ENCODE data around the gene PRKCH.
A peak's percentile ranks its signal among the peaks of the same experiment; 100 is the strongest.

The PRKCH gene

GRCh38 chr14:61503167-61503801 lies 181.9 kb downstream of the PRKCH start:
- peak; percentile 69 for DNase-seq
- TF ChIP-seq CTCF (IDR thresholded peaks at IDR 0.05; ENCODE audit: borderline replicate concordance, extremely low read depth, low read length, poor library complexity, severe bottlenecking) (no peak), EZH2 (IDR thresholded peaks at IDR 0.05; ENCODE audit: borderline replicate concordance, low read depth, low read length, severe bottlenecking) (no peak)
- Histone ChIP-seq H3K9me3 (ENCODE audit: insufficient read depth, low read length, severe bottlenecking) (no peaks in the 10 kb centered on the region), H3K36me3 (ENCODE audit: insufficient read depth, low read length) (peaks cover 37% of the 10 kb centered on the region), H3K4me1 (ENCODE audit: insufficient read depth, low read length) (peaks cover 70% of the 10 kb centered on the region), H3K4me2 (ENCODE audit: insufficient read depth, low read length) (peak overlapping the region; percentile 54), H3K27me3 (ENCODE audit: insufficient read depth, low read length, poor library complexity) (no peaks in the 10 kb centered on the region), H3K4me3 (ENCODE audit: low read depth in 1 of 2, low read length in 2 of 2) (peak overlapping the region in 1 of 2 experiments; percentile 26; a peak in 2 of 4 replicates), H3K27ac (ENCODE audit: low read length) (peak overlapping the region; percentile 99), H2AFZ (ENCODE audit: low read depth, low read length) (peak overlapping the region; percentile 67), H3K79me2 (ENCODE audit: insufficient read depth, low read length) (peaks cover 32% of the 10 kb centered on the region), H4K20me1 (ENCODE audit: insufficient read depth, low read length) (no peaks in the 10 kb centered on the region), H3K9ac (ENCODE audit: low read depth, low read length) (peak overlapping the region; percentile 59)
- ATAC-seq (ENCODE audit: insufficient read depth, low read depth) = peak; percentile 88

- no peak for DNase-seq
- TF ChIP-seq EZH2 (IDR thresholded peaks at IDR 0.05; ENCODE audit: borderline replicate concordance, low read depth, low read length, severe bottlenecking) (no peak), CTCF (IDR thresholded peaks at IDR 0.05; ENCODE audit: borderline replicate concordance, extremely low read depth, low read length, poor library complexity, severe bottlenecking) (no peak)
- ATAC-seq (ENCODE audit: insufficient read depth, low read depth) = no peak
- Histone ChIP-seq H3K4me3 (ENCODE audit: low read depth in 1 of 2, low read length in 2 of 2) (no peak overlapping the region), H4K20me1 (ENCODE audit: insufficient read depth, low read length) (no peaks in the 10 kb centered on the region), H3K27ac (ENCODE audit: low read length) (peak overlapping the region; percentile 99), H3K27me3 (ENCODE audit: insufficient read depth, low read length, poor library complexity) (no peaks in the 10 kb centered on the region), H3K36me3 (ENCODE audit: insufficient read depth, low read length) (peaks cover 44% of the 10 kb centered on the region), H3K4me1 (ENCODE audit: insufficient read depth, low read length) (peaks cover 54% of the 10 kb centered on the region), H3K9ac (ENCODE audit: low read depth, low read length) (no peak overlapping the region), H3K9me3 (ENCODE audit: insufficient read depth, low read length, severe bottlenecking) (no peaks in the 10 kb centered on the region), H2AFZ (ENCODE audit: low read depth, low read length) (no peak overlapping the region), H3K4me2 (ENCODE audit: insufficient read depth, low read length) (no peak overlapping the region), H3K79me2 (ENCODE audit: insufficient read depth, low read length) (peaks cover 23% of the 10 kb centered on the region; the same call in 1 of the 2 replicates)
Measured at GRCh38 chr14:61504901-61505300, 183.5 kb downstream of the PRKCH start.

- H3K27ac ChIP-seq (ENCODE audit: low read length) = no peak overlapping the region; the same call in 1 of the 2 replicates
- no peak overlapping the region for H3K4me2 ChIP-seq (ENCODE audit: insufficient read depth, low read length)
- no peaks in the 10 kb centered on the region for H3K9me3 ChIP-seq (ENCODE audit: insufficient read depth, low read length, severe bottlenecking)
- no peak overlapping the region for H3K9ac ChIP-seq (ENCODE audit: low read depth, low read length)
- peaks cover 19% of the 10 kb centered on the region; the same call in 1 of the 2 replicates for H3K79me2 ChIP-seq (ENCODE audit: insufficient read depth, low read length)
- ATAC-seq (ENCODE audit: insufficient read depth, low read depth) (no peak), DNase-seq (no peak)
- TF ChIP-seq CTCF (IDR thresholded peaks at IDR 0.05; ENCODE audit: borderline replicate concordance, extremely low read depth, low read length, poor library complexity, severe bottlenecking) = no peak
- no peak for TF ChIP-seq EZH2 (IDR thresholded peaks at IDR 0.05; ENCODE audit: borderline replicate concordance, low read depth, low read length, severe bottlenecking)
- no peaks in the 10 kb centered on the region for H3K27me3 ChIP-seq (ENCODE audit: insufficient read depth, low read length, poor library complexity)
- H3K36me3 ChIP-seq (ENCODE audit: insufficient read depth, low read length) = peaks cover 48% of the 10 kb centered on the region
- H3K4me3 ChIP-seq (ENCODE audit: low read depth in 1 of 2, low read length in 2 of 2) = no peak overlapping the region
- H4K20me1 ChIP-seq (ENCODE audit: insufficient read depth, low read length) = no peaks in the 10 kb centered on the region
- H3K4me1 ChIP-seq (ENCODE audit: insufficient read depth, low read length) = peaks cover 41% of the 10 kb centered on the region
- no peak overlapping the region for H2AFZ ChIP-seq (ENCODE audit: low read depth, low read length)
Measured at GRCh38 chr14:61505815-61506809, 184.7 kb downstream of the PRKCH start.
